Uterus (tissue), 4 donors: ENCODE measurements around the gene BICD1. TPM values are rescaled to one million over a fixed set of nuclear protein-coding genes. Genes with fewer than 3 reads are reported as not detected.

ENCODE experiments used
- DNase-seq, 2 donors: peaks; one replicate each; pipeline ENCODE4 v3.0.0-alpha.2; 2019 to 2020
- H3K27ac ChIP-seq, 2 donors: fragments of 200-600 bp; sonication (generic); 1 replicate in 1 of 2; 2 replicates in 1 of 2; pipeline ENCODE4 v1.5.1; 2016 to 2018
- H3K27me3 ChIP-seq, 2 donors: fragments of 200-600 bp; sonication (generic); one replicate each; pipeline ENCODE4 v1.5.1; 2018 to 2019; ENCODE audit warnings: control low read depth in 1 of 2
- H3K36me3 ChIP-seq, 2 donors: fragments of 200-600 bp; sonication (generic); one replicate each; pipeline ENCODE4 v1.5.1; 2019; ENCODE audit warnings: control low read depth in 1 of 2
- H3K4me1 ChIP-seq, 2 donors: fragments of 200-600 bp; sonication (generic); one replicate each; pipeline ENCODE4 v1.5.1; 2018 to 2019; ENCODE audit warnings: control low read depth in 1 of 2
- H3K4me3 ChIP-seq, 2 donors: fragments of 200-600 bp; sonication (generic); 1 replicate in 1 of 2; 2 replicates in 1 of 2; pipeline ENCODE4 v1.5.1; 2018 to 2019; ENCODE audit warnings: mild to moderate bottlenecking in 1 of 2
- H3K9me3 ChIP-seq, 2 donors: fragments of 200-600 bp; sonication (generic); one replicate each; pipeline ENCODE4 v1.5.1; 2019; ENCODE audit warnings: control low read depth in 1 of 2
- POLR2A ChIP-seq, 2 donors: fragments of 450-650 bp; IDR thresholded peaks; one replicate each; pipeline ENCODE4 v1.6.1; 2016; ENCODE audit warnings: antibody characterized with exemption in 2 of 2, mild to moderate bottlenecking in 1 of 2, moderate library complexity in 1 of 2
- intact Hi-C: fragments of 100-400 bp; cut with DNase I; formaldehyde crosslinking; loops from one replicate; pipeline ENCODE4 v1.15.1; 2023; ENCODE audit warnings: low total_unique reads
- total RNA-seq, 4 donors: library from RNA; depleted of rRNA in 3 of 4; stranded (reverse); fragments of >200 nt in 3 of 4; gene quantifications; one replicate each; pipeline versions ENCODE4 v1.1.0 to v1.2.4, GENCODE V29; 2014 to 2023
- TF ChIP-seq, protein P1 (sequence below), 4 experiments: fragments of 200-600 bp in 2 of 4; fragments of 450-650 bp in 2 of 4; sonication (generic) in 2 of 4; IDR thresholded peaks; one replicate each; pipeline ENCODE4 v1.5.1; 2016 to 2019; ENCODE audit warnings: antibody characterized with exemption in 4 of 4, mild to moderate bottlenecking in 2 of 4, moderate library complexity in 1 of 4
- donor health status: DM: yes; HTN: yes; CAD: no.

Gene BICD1
- total RNA-seq, 4 donors from 2014 or later: 19.4 to 219 (median 40.9) TPM

DNA sequence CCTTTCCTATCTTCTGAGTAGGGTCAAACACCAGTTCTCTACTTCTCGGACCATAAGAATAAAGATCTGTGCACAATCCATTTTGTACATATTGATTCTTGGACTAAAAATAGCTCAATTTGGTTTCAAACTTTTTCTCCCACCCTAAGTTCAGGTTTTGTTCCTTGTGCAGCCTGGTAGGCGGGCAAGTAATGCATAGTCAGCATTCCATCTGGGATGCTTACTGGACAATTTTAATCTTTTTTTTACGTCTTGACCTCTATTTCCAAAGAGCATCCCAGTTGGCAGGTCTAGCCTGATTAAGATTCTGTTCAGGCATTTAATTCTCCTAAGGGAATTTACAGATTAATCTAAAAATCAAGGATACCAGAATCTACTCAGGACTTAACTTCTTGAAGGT is 126.9 kb downstream of the BICD1 start:
- intact Hi-C loops: no loop called here
- Histone ChIP-seq H3K9me3 (peaks cover 0 to 6% of the 10 kb centered on the region in 2 donors), H3K27me3 (no peaks in the 10 kb centered on the region), H3K4me1 (no peaks in the 10 kb centered on the region), H3K4me3 (no peak overlapping the region), H3K36me3 (no peaks in the 10 kb centered on the region), H3K27ac (no peak overlapping the region)
- DNase-seq: no peak
- TF ChIP-seq, protein P1, sequence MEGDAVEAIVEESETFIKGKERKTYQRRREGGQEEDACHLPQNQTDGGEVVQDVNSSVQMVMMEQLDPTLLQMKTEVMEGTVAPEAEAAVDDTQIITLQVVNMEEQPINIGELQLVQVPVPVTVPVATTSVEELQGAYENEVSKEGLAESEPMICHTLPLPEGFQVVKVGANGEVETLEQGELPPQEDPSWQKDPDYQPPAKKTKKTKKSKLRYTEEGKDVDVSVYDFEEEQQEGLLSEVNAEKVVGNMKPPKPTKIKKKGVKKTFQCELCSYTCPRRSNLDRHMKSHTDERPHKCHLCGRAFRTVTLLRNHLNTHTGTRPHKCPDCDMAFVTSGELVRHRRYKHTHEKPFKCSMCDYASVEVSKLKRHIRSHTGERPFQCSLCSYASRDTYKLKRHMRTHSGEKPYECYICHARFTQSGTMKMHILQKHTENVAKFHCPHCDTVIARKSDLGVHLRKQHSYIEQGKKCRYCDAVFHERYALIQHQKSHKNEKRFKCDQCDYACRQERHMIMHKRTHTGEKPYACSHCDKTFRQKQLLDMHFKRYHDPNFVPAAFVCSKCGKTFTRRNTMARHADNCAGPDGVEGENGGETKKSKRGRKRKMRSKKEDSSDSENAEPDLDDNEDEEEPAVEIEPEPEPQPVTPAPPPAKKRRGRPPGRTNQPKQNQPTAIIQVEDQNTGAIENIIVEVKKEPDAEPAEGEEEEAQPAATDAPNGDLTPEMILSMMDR (IDR thresholded peaks at IDR 0.05): no peak
- TF ChIP-seq POLR2A (IDR thresholded peaks at IDR 0.05): no peak

DNA sequence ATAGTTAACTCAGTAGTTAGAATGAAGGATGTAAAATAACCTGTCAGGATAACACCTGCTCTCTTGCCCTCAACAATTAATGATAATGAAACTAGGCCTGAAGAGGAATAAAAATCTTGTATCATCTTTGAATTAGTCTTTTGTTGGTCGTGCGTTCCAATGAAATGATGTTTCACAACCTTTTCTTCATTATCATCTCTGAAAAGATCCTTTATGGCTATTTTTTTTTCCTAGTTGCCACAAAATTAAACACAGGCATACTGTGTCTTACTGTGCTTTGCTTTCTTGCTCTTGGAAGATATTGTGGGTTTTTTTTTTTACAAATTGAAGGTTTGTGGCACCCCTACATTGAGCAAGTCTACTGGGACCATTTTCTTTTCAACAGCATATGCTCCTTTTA is 128.6 kb downstream of the BICD1 start:
- intact Hi-C loops: no loop called here

DNA sequence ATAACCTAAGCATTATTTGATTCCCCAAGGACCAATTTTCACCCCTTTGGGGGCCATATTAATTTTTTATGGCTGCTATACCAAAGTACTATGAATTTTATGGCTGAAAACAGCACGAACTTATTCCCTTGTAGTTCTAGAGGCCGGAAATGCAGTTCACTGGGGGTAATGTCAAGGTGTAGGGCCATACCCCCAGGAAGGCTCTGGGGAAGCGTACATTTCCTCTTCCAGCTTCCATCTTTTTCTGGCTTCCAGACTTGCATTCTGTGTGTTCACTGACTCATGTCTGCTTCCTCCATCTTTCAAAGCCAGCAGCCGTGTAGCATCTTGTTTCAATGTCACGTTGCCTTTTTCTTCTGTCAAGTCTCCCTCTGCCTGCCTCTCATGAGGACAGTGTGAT is 133.5 kb downstream of the BICD1 start:
- no peak for DNase-seq
- Histone ChIP-seq H3K27ac (no peak overlapping the region), H3K4me3 (no peak overlapping the region), H3K9me3 (peaks cover 0 to 6% of the 10 kb centered on the region in 2 donors), H3K36me3 (no peaks in the 10 kb centered on the region), H3K4me1 (no peaks in the 10 kb centered on the region), H3K27me3 (no peaks in the 10 kb centered on the region)
- no peak for TF ChIP-seq POLR2A (IDR thresholded peaks at IDR 0.05)
- TF ChIP-seq, protein P1 (IDR thresholded peaks at IDR 0.05): no peak
- intact Hi-C loops: no loop called here

More for the DNA sequence above, 128.6 kb downstream of the BICD1 start:
- no peaks in the 10 kb centered on the region for H3K27me3 ChIP-seq
- H3K4me1 ChIP-seq: no peaks in the 10 kb centered on the region
- no peak overlapping the region for H3K27ac ChIP-seq
- no peaks in the 10 kb centered on the region for H3K36me3 ChIP-seq
- no peak overlapping the region for H3K4me3 ChIP-seq
- TF ChIP-seq, protein P1 (IDR thresholded peaks at IDR 0.05): no peak
- TF ChIP-seq POLR2A (IDR thresholded peaks at IDR 0.05): no peak
- DNase-seq: no peak
- H3K9me3 ChIP-seq: peaks cover 0 to 6% of the 10 kb centered on the region in 2 donors

DNA sequence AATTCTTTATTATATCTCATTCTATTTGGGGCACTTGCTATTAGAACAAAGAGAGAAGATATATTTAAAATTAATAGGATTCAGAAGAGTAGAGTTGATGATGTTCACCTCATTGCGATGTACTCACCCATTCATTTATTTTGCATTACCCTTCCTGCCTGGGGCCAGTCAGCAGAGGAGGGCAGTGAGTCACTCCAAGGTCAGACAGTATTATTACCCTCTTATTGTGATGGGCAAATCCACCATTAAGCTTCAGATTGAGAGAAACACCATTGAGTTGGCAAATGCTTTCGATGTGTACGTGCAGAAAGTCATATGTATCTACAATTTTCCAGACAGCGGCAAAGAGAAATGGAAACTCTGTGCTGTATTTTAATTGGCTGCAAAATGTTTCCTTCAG is 134.2 kb downstream of the BICD1 start:
- Histone ChIP-seq H3K36me3 (no peaks in the 10 kb centered on the region), H3K4me1 (no peaks in the 10 kb centered on the region), H3K4me3 (no peak overlapping the region), H3K27me3 (no peaks in the 10 kb centered on the region), H3K9me3 (peaks cover 0 to 6% of the 10 kb centered on the region in 2 donors), H3K27ac (no peak overlapping the region)
- intact Hi-C loops: no loop called here
- DNase-seq: no peak
- TF ChIP-seq, protein P1 (IDR thresholded peaks at IDR 0.05): no peak
- TF ChIP-seq POLR2A (IDR thresholded peaks at IDR 0.05): no peak

DNA sequence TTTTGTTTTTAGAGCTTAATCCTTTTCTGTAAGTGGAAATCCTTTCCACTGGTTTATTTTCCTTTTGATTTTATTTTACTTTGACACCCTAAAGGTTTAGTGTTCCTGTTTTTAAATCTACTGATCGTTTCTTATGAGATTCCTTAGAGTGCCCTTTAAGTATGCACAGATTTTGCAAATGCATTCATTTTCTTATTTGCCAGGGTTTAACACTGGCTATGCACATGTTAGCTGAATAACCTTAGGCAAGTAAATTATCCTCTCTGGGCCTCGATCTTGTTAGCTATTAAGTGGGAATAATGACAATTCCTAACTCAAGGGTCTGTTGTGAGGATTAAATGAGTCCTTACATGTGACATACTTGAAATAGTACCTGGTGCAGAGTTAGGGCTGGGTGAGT is 136.0 kb downstream of the BICD1 start:
- intact Hi-C loops: no loop called here
- no peaks in the 10 kb centered on the region for H3K27me3 ChIP-seq

More for the DNA sequence above, 136.0 kb downstream of the BICD1 start:
- Histone ChIP-seq H3K27ac (no peak overlapping the region), H3K9me3 (no peaks in the 10 kb centered on the region), H3K4me1 (no peaks in the 10 kb centered on the region), H3K4me3 (no peak overlapping the region), H3K36me3 (no peaks in the 10 kb centered on the region)
- TF ChIP-seq POLR2A (IDR thresholded peaks at IDR 0.05): no peak
- no peak for DNase-seq
